ENCODE data around the gene LNPK.
"Not testable (repeated sequence)": the region's sequence is repeated elsewhere in the genome, so short reads cannot be mapped to it uniquely, and the experiment has no call there.

The LNPK gene

DNA sequence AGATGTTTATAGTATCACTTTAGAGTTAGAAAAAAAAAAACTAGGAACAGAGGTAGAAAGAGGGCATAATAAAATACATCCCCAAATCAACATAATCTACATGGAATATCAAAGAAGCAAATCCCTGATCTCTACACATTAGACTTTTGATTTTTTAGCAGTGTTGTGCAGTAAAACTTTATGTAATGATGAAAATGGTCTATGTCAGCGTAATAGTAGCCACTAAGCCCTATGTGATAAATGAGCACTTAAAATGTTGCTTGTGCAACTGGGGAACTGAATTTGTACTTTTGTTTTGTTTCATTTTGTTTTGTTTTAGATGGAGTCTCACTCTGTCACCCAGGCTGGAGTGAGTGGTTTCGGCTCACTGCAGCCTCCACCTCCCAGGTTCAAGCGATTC lies 36.3 kb downstream of the LNPK start:
- DNase-seq: no peak

DNA sequence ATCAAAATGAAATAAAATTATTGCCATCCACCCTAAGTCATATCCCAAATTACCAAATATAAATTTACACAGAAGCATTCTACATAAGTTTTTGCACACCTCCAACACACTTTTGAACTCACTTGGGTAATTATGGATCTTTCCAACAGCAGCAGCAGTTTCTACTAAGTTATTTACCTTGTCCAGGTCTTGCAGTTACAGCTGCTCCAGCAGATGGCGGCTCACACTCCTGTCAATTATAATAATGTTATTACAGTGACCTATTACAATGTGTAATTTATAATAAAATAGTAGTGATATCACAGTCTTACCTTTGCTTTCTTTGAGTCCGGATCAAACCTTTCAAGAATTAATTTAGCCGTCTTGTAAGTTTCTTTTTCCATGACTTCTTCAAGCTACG lies 37.9 kb downstream of the LNPK start:
- peak; percentile 10 for DNase-seq

DNA sequence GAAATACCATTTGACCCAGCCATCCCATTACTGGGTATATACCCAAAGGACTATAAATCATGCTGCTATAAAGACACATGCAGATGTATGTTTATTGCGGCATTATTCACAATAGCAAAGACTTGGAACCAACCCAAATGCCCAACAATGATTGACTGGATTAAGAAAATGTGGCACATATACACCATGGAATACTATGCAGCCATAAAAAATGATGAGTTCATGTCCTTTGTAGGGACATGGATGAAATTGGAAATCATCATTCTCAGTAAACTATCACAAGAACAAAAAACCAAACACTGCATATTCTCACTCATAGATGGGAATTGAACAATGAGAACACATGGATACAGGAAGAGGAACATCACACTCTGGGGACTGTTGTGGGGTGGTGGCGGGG lies 38.9 kb downstream of the LNPK start:
- not testable (repeated sequence) for DNase-seq

DNA sequence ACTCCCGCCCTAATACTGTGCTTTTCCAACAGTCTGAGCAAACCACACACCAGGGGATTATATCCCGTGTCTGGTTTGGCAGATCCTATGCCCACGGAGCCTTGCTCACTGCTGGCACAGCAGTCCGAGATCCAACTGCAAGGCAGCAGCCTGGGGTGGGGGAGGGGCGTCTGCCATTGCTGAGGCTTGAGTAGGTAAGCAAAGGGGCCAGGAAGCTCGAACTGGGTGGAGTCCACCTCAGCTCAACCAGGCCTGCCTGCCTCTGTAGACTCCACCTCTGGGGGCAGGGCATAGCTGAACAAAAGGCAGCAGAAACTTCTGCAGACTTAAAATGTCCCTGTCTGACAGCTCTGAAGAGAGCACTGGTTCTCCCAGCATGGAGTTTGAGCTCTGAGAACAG lies 44.2 kb downstream of the LNPK start:
- DNase-seq: no peak

DNA sequence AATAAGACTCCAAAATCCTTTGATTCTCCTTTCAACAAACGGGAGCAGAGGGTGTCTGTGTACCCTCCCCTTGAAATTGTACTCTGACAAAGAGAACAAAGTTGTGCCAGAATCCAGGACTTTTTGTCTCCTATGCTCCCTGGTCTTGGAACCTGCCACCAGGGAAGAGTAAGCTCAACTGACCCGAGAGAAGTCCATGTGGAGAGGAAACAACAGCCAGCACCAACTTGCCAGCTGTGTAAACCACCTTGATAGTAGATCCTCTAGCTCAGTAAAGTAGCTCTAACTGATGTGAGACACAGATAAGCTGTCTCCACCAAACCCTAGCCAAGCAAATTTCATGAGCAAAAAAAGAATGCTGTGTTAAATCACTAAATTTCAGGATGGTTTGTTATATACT lies 46.9 kb downstream of the LNPK start:
- DNase-seq: no peak

DNA sequence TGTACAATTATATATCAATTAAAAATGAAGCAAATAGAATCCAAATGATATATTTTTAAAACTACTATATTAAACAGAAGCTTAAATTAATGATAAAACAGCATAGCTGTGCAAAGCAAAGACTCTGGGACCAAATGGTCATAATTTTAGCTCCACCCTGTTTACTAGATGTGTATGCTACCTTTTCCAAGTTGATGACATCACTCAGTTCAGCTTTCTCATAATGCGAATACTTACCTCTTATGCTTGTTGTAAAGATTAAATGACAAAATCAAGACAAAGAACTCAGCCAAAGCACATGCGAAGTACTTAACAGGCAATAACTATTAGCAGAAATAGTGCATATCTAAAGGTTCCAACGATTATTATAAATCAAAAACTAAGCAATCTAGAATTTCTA lies 51.6 kb downstream of the LNPK start:
- no peak for DNase-seq

DNA sequence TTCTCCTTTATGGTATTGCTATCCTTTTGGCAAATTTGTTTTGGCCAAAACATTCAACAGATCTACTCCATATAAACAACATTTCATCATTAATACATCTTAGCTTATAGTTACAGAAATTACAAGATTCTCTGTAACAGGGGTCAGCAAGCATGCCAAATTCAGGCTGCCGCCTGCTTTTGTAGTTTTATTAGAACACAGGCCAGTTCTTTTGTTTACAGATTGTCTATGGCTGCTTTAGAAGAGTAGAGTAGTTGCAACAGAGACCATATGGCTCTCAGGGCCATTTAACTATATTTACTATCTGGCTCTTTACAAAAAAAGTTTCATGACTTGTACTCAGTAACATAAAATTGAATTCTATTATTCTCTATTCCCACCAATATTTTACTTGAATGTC lies 53.9 kb downstream of the LNPK start:
- DNase-seq: no peak

DNA sequence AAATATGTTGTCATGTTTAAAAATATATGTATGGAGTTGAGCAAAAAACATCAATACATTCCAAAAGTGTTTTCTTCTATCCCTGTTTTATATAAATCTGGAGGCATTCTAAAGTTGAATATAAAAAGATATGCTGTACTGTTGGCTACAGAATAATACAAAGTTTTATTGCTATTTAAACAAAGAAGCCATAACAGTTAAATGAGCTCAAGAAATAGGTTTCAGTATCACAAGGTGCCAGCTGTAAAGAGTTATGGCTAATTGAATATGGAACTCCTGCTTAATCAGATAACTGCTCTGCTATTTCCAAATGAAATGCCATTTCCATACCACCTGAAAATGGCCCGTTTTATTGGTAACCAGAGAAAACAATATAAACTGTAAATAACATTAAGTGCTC lies 55.0 kb downstream of the LNPK start:
- no peak for DNase-seq

DNA sequence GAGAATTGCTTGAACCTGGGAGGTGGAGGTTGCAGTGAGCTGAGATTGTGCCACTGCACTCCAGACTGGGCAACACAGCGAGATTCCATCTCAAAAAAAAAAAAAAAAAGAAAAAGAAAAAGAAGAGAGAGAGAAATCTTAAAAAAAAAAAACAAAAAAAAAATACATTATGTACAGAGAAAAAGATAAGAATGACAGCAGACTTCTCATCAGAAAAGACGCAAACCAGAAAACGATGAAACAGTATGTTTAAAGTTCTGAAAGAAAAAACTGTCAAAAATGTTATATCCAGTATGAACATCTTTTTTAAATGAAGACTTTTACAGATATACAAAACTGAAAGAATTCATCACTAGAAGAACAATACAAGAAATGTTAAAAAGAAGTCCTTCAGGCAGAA lies 60.4 kb downstream of the LNPK start:
- DNase-seq: no peak

DNA sequence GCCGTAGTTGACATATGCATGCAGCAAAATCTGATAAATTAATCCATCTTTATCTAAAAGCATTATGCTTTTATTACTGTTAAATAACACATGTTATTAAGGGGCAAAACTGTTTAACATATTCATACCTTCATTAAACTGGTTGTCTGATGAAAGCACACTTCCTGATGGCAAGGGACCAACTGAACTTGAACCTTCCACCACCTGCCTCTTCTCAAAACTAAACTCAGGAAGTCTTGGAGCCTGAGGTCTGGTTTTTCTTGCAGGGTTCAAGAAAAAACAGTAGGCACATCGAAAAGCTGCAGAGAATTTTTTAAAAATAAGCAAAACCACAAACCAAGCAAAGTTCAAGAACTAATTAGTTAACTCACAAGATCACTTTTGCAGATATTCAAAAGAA lies 64.9 kb downstream of the LNPK start:
- DNase-seq: no peak

DNA sequence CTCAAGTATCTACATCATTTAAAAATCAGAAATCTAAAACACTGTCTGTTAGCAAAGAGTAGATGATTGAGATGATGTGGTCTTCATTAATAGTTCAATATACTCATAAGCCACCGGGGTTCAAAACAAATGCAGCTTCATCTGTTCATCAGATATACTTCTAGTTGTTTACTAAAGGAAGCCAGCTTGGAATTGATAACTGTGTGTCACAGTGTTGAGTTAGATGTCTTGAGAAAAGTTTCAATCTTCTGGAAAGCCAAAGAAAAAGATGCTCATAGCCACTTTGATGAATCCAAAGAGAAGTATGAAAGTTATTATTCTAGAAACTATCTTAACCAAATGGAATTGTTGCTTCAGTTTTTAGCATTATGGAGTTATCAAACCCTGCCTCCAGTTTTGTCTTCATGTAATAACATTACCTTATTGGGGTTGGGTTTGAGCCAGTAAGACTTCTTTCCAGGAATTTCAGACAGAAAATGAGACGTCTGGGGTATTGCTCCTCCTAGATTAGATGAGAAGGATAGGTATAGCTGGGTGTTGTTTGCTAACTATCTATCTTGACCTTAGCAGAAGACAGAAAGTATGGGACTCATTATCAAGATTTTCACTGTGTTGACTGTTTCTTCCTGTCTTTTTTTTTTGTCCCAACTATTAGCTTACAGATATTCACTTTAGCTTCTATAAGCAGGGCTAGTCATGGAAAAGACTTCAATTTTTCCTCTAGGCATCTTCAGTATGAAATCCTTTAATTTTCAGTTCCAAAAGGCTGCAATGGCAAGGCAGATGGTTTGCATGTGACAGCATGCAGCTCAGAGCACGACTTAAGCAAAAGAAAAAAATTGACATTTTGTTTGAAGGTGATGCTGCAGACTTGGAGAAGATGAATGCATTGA lies 66.5 kb downstream of the LNPK start:
- peak; percentile 73 for DNase-seq

DNA sequence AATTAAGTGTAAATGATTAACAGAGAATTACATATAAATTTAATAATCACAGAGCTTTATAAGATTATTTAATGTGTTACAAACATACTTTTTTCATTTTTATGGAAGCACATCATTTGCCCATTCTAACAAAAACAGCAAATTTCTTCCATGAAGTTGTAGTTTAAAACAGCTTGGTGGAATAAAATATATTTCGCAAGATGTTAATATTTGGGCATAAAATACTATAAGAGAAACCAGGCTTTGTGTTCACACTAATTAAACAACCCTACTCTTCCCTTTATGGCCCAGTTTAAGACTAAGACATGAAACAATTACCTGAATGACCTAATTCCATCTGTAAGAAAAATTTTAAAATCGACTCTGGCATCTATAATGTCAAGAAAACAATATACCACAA lies 69.4 kb downstream of the LNPK start:
- DNase-seq: no peak

DNA sequence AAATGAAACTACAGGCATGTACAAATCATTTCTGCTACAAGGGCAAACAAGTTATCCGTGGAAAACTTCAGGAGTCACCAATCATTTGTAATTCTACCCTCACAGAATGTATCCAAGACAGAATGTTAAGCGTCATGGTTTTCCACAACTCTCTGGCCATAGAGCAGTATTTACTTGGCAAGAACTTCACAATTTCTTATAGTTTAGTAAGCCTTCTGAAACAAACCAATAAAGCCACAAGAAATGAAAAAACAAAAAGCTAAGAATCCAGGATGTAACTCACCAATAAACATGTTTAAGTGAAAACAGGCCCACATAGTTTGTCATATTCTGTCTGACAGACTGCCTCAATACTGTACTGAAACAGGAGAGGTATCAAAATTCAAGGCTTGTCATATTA lies 70.3 kb downstream of the LNPK start:
- DNase-seq: no peak

DNA sequence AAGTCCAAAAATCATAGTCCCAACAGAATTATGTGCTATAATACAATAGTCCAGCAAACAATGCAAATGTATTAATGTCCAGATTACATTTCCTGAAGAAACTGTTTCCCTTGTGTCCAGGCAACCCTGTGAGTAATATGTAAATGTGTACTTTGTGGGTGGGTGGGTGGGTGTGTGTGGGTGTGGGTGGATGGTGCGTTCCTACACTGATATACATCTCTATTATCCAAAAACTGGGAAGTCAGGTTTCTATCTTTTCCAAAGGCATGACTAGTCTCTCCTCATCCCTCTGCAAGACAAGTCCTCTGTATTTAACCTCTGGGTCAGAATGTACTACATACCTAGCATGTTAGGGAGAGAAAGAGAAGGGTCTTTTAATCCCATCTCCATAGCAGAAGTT lies 71.6 kb downstream of the LNPK start:
- DNase-seq: no peak

DNA sequence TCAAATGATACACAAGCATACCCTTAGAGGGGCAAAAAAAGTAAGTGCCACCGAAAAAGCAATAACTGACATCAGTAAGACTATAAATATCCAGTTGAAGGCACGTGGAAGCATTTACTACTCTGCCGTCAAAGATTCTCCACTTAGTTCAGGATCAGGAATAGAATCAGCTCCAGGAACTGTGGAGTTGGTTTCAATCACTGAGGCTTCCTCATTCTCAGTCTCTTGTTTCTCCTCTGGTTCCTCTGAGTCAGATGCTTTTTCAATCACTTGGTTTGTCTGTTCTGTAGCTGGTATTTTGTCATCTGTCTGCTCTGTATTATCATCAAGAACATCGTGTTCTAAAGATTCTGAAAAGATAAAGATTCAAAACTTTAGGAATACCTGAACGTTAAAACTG lies 72.2 kb downstream of the LNPK start:
- DNase-seq: no peak

DNA sequence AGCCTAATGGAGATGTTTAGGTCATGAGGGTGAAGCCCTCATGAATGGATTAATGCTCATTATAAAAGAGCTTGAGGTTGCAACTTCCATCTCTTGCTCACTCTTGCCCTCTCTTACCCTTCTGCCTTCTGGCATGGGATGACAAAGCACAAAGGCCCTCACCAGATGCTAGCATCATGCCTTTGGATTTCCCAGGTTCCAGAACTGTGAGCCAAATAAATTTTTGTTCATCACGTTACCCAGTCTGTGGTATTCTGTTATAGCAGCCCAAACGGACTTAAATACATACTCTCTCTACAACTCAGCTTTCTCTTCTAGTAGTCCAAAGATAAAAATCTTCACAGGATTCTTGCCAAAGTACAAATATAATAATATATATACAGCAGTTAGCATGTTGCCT lies 75.8 kb downstream of the LNPK start:
- DNase-seq: no peak

DNA sequence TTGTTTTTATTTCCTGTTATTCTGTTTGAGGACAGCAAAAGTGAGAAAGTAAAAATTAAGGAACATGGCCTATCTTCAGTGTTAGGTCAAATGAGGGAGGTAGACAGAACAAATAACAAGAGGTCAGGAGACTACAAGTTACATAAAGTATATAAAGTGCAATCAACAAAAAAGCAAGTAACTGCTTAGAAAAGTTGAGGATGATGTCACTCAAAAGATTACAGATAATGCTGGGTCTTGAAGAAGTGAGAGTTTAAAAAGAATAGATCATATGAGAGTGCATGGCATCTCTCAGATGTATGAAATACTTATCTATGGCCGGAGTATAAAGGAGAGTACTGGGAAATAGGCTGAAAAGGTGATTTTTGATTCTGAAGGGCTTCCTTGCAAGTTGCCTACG lies 79.9 kb downstream of the LNPK start:
- DNase-seq: no peak

DNA sequence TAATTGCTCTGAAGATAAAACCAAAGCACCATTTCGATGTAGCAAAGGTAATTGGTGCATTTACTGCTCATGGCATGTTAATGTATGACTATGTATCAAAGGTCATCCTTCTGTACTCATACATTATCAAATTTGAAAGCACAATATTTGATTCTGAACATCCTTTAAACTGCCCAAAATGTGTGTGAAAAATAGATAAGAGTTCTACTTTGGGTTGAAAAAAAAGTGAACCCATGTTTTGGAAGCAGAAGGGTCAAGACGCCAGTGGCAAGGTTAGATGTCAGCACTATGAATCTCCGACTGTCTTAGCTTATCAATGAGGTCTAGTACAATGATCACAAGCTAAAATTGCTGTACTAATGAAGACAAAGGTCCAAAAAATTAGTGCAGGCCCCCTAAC lies 83.1 kb downstream of the LNPK start:
- DNase-seq: no peak

DNA sequence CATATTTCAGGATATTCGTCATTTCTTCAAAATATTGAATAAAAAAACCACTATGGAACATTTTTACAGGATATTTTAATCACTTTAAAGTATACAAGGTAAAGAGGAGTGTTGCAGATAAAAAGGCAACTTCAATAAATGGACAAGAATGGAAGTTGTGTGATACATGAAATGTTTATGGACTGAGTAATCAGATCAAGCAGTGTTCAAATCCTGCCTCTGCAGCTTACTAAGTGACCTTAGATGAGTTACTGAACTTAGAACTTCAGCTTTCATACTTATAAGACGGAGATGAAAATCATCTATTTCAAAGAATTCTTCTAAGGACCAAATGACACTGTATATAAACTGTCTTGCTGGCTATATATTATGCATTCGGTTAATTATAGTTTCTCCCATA lies 87.2 kb downstream of the LNPK start:
- DNase-seq: no peak

DNA sequence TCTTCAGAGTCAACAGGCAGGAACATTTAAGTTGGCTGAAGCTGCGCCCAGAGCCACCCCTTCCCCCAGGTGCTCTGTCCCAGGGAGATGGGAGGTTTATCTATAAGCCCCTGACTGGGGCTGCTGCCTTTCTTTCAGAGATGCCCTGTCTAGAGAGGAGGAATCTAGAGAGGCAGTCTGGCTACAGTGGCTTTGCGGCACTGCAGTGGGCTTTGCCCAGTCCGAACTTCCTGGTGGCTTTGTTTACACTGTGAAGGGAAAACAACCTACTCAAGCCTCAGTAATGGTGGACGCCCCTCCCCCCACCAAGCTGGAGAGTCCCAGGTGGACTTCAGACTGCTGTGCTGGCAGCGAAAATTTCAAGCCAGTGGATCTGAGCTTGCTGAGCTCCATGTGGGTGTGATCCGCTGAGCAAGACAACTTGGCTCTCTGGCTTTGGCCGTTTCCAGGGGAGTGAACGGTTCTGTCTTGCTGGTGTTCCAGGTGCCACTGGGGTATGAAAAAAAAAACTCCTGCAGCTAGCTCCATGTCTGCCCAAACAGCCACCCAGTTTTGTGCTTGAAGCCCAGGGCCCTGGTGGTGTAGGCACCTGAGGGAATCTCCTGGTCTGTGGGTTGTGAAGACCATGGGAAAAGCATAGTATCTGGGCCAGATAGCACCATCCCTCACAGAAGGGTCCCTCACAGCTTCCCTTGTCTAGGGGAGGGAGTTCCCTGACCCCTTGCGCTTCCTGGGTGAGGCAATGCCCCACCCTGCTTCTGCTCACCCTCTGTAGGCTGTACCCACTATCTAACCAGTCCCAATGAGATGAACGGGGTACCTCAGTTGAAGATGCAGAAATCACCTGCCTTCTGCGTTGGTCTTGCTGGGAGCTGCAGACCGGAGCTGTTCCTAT lies 88.0 kb downstream of the LNPK start:
- not testable (repeated sequence) for DNase-seq

DNA sequence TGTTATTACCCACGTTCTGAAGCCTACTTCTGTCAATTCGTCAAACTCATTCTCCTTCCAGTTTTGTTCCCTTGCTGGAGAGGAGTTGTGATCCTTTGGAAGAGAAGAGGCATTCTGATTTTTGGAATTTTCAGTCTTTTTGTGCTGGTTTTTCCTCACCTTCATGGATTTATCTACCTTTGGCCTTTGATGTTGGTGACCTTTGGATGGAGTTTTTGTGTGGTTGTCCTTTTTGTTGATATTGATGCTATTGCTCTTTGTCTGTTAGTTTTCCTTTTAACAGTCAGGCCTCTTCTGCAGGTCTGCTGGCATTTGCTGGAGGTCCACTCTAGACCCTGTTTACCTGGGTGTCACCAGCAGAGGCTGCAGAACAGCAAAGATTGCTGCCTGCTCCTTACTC lies 88.8 kb downstream of the LNPK start:
- DNase-seq: not testable (repeated sequence)

DNA sequence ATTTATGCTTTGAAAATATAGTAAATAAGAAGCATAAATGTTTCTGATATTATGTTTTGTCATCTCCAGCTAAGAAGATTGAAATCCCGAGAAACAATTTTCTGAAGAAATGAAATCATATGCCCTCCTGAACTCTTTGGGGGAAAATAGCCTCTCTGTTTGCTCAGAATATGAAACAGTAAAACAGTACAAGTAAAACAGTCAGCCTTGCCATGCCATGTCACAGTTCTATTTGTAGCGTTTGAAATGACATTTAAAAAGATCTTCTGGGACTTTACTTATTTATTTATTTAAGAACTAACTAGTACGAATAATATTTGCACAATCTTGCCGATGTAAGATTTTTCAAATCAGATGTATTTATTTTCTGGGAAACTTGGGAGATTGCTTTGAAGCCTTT lies 98.0 kb downstream of the LNPK start:
- no peak for DNase-seq

DNA sequence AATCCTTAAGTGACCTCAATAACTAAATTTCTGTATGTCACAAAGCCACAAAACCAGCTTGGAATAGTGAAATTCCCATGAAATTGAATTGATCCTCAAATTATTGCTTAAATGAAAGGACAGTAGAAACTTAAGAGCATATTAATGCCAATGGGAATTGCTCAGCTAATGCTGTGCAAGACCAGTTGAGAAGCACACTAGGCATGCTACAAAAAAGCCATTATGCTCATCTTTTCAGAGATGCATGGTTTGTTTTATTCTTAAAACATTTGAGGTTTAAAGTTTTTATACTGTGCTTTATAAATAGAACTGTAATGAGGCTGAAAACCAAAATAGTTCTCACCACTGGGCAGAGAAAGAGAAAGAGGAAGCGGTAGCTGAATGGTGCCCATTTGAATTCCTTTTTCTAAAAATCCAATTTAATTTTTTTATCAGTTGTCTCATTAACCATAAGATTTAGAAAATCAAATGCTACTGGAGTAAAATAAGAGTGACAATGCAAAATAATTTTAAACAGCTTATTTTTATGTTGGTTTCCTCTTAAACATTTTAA lies 98.6 kb downstream of the LNPK start:
- DNase-seq: no peak

DNA sequence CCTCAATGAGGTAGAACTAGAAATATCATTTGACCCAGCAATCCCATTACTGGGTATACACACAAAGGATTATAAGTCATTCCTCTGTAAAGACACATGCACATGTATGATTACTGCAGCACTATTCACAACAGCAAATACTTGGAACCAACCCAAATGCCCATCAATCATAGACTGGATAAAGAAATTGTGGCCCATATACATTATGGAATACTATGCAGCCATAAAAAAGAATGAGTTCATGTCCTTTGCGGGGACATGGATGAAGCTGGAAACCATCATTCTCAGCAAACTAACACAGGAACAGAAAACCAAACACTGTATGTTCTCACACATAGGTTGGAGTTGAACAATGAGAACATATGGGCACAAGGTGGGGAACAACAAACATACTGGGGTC lies 106.1 kb downstream of the LNPK start:
- not testable (repeated sequence) for DNase-seq
